Astrocyte of the cerebellum (primary cell): ENCODE data around the gene NUDT15.

Experiments used
- DNase-seq: peaks from one replicate; pipeline ENCODE4 v3.0.0-alpha.2; 2011; ENCODE audit warnings: low read depth
- H3K4me3 ChIP-seq: 2 replicates; pipeline ENCODE4 v1.5.1; 2011; ENCODE audit warnings: mild to moderate bottlenecking, low read depth, low read length, moderate library complexity
- CTCF ChIP-seq: IDR thresholded peaks from 2 replicates; pipeline ENCODE4 v1.5.1; 2012; ENCODE audit warnings: low read length, low read depth, moderate library complexity, mild to moderate bottlenecking; ENCODE audit errors: missing control alignments
- in situ Hi-C: cut with HindIII; loops from 2 replicates; pipeline ENCODE4 v1.10.0; 2017; ENCODE audit warnings: low sequenced_read_pairs

The NUDT15 gene

GRCh38 chr13:48094404-48094780 lies 56.9 kb downstream of the NUDT15 start:
- H3K4me3 ChIP-seq = peak overlapping the region; percentile 96
- in situ Hi-C loops = no loop called here
- no peak for DNase-seq
- no peak for TF ChIP-seq CTCF

- in situ Hi-C loops = no loop called here
- peak; percentile 100 for TF ChIP-seq CTCF
- H3K4me3 ChIP-seq = peak within 1 kb of the TSS; percentile 96
- DNase-seq = peak; percentile 86
Observed at GRCh38 chr13:48094781-48095502, 57.4 kb downstream of the NUDT15 start, which contains the start of gene MED4. MED4 (minus strand) TSS chr13:48095104; CDS start chr13:48095078, 26 bp downstream.

GRCh38 chr13:48096670-48097069 lies 59.1 kb downstream of the NUDT15 start:
- in situ Hi-C loops = no loop called here
- DNase-seq = no peak
- TF ChIP-seq CTCF = no peak

More at GRCh38 chr13:48096670-48097069, 59.1 kb downstream of the NUDT15 start:
- no peak overlapping the region for H3K4me3 ChIP-seq
